ENCODE results near the gene CDC42EP3. TPM values are rescaled to one million over a fixed set of nuclear protein-coding genes. Genes with fewer than 3 reads are reported as not detected.

The CDC42EP3 gene
- total and polyA plus RNA-seq, 2 experiments from 2014 or later: 19.3 to 33.0 TPM

DNA sequence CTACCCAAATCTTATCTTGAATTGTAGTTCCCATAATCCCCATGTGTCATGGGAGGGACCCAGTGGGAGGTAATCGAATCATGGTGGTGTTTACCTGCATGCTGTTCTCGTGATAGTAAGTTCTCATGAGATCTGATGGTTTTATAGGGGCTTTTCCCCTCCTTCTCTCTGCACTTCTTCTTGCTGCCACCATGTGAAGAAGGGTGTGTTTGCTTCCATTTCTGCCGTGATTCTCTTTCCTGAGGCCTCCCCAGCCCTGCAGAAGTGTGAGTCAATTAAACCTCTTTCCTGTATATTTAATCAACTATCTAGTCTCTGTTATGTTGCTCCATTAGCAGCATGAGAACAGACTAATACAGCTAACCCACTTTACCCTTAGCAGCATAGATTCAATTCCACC, 37.6 kb downstream of the CDC42EP3 start:
- no peak overlapping the region for H3K27ac ChIP-seq
- no peaks in the 10 kb centered on the region for H3K36me3 ChIP-seq (replicated peaks; ENCODE audit: insufficient read depth, low read depth)
- WGBS (ENCODE audit: low lambda C conversion rate, missing lambda C conversion rate): 76% methylated on average over 3 of the region's 3 CpGs
- H3K27me3 ChIP-seq: no peaks in the 10 kb centered on the region
- no peak overlapping the region for H3K4me3 ChIP-seq
- H3K4me2 ChIP-seq: no peak overlapping the region
- TF ChIP-seq, protein P1, sequence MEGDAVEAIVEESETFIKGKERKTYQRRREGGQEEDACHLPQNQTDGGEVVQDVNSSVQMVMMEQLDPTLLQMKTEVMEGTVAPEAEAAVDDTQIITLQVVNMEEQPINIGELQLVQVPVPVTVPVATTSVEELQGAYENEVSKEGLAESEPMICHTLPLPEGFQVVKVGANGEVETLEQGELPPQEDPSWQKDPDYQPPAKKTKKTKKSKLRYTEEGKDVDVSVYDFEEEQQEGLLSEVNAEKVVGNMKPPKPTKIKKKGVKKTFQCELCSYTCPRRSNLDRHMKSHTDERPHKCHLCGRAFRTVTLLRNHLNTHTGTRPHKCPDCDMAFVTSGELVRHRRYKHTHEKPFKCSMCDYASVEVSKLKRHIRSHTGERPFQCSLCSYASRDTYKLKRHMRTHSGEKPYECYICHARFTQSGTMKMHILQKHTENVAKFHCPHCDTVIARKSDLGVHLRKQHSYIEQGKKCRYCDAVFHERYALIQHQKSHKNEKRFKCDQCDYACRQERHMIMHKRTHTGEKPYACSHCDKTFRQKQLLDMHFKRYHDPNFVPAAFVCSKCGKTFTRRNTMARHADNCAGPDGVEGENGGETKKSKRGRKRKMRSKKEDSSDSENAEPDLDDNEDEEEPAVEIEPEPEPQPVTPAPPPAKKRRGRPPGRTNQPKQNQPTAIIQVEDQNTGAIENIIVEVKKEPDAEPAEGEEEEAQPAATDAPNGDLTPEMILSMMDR (IDR thresholded peaks at IDR 0.05; ENCODE audit: poor library complexity): no peak
- H3K4me1 ChIP-seq (ENCODE audit: insufficient read depth): peaks cover 11% of the 10 kb centered on the region
- H3K79me2 ChIP-seq: no peaks in the 10 kb centered on the region
- no peaks in the 10 kb centered on the region for H4K20me1 ChIP-seq (ENCODE audit: insufficient read depth, poor library complexity, severe bottlenecking)
- DNase-seq (ENCODE audit: low spot score): no peak
- no peak overlapping the region for H2AFZ ChIP-seq
- no peaks in the 10 kb centered on the region for H3K9me3 ChIP-seq (ENCODE audit: low read depth)
- H3K9me2 ChIP-seq (replicated peaks; ENCODE audit: insufficient read depth): no peaks in the 10 kb centered on the region

DNA sequence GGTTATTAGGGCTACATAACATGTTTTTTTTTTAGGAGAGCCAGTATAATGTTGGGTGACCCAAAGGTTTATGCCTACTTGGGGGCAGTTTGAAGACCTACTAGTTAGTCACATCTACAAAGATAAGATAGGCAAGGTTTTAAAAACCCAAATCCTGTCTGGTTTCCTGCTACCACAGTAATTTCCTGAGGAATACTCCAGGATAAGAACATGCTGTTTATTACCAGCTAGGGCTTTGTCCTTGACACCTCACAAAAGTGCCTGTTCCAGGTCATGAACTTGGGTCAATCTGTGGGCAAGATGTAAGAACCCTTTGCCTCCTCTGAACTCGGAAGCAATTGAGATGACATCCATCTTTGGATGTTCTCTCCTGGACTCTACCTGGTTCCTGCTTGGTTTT, 38.2 kb downstream of the CDC42EP3 start:
- Histone ChIP-seq H4K20me1 (ENCODE audit: insufficient read depth, poor library complexity, severe bottlenecking) (no peaks in the 10 kb centered on the region), H3K27me3 (no peaks in the 10 kb centered on the region), H3K9me3 (ENCODE audit: low read depth) (no peaks in the 10 kb centered on the region), H3K4me3 (no peak overlapping the region), H3K4me2 (no peak overlapping the region), H3K79me2 (no peaks in the 10 kb centered on the region), H3K36me3 (replicated peaks; ENCODE audit: insufficient read depth, low read depth) (no peaks in the 10 kb centered on the region), H3K4me1 (ENCODE audit: insufficient read depth) (peaks cover 11% of the 10 kb centered on the region), H3K27ac (no peak overlapping the region), H3K9me2 (replicated peaks; ENCODE audit: insufficient read depth) (no peaks in the 10 kb centered on the region), H2AFZ (no peak overlapping the region)
- WGBS (ENCODE audit: low lambda C conversion rate, missing lambda C conversion rate): 74% methylated on average over 1 of the region's 1 CpG
- no peak for DNase-seq (ENCODE audit: low spot score)
- TF ChIP-seq, protein P1 (IDR thresholded peaks at IDR 0.05; ENCODE audit: poor library complexity): no peak
- TF ChIP-seq EZH2phosphoT487 (IDR thresholded peaks at IDR 0.05; ENCODE audit: low read depth, severe bottlenecking, unreplicated experiment) (no peak), EZH2 (IDR thresholded peaks at IDR 0.05; ENCODE audit: borderline replicate concordance) (no peak)

DNA sequence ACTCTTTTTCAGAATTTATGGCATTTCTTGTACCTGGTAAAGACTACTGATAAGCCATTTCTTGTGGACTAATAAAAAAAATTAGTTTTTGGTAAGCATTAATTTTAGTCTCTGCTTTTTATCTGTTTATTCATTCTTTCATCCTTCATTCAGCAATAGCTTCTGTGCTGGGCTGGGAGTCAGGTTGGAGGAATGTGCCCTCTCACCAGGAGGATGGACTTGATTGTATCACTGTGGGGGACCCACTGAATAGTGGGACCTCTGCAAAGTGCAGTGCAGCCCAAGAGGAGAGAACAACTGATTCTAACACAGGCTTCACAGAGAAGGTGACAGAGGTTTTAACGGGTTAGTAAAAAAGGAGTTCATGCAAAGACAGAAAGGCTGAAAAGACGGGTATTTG, 39.1 kb downstream of the CDC42EP3 start:
- Histone ChIP-seq H2AFZ (no peak overlapping the region), H3K9me3 (ENCODE audit: low read depth) (no peaks in the 10 kb centered on the region), H3K9me2 (replicated peaks; ENCODE audit: insufficient read depth) (no peaks in the 10 kb centered on the region), H3K27ac (no peak overlapping the region), H3K4me3 (no peak overlapping the region), H3K27me3 (no peaks in the 10 kb centered on the region), H3K79me2 (no peaks in the 10 kb centered on the region), H3K36me3 (replicated peaks; ENCODE audit: insufficient read depth, low read depth) (no peaks in the 10 kb centered on the region), H3K4me2 (no peak overlapping the region), H4K20me1 (ENCODE audit: insufficient read depth, poor library complexity, severe bottlenecking) (no peaks in the 10 kb centered on the region), H3K4me1 (ENCODE audit: insufficient read depth) (peaks cover 11% of the 10 kb centered on the region)
- no peak for TF ChIP-seq EZH2phosphoT487 (IDR thresholded peaks at IDR 0.05; ENCODE audit: low read depth, severe bottlenecking, unreplicated experiment)
- no peak for TF ChIP-seq EZH2 (IDR thresholded peaks at IDR 0.05; ENCODE audit: borderline replicate concordance)
- TF ChIP-seq, protein P1 (IDR thresholded peaks at IDR 0.05; ENCODE audit: poor library complexity): no peak
- WGBS (ENCODE audit: low lambda C conversion rate, missing lambda C conversion rate): 87% methylated on average over 2 of the region's 2 CpGs
- DNase-seq (ENCODE audit: low spot score): no peak

DNA sequence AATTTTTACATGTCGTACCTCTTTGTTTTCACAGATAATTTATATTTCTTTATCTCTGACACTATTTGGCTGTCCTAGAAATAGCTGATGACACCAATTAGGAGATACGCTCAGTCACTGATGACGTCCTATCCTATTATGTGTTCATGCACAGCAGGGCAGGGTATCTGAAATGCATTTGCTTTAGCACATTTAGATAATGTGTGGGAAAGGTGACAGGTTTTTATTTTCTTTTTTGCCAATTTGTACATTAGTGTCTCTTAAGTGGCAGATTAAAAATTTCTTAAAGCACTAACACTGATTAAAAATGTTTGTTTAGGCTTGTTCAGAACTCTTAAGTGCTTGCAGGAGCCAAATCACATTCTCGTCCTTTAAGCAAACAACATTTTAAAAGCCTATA, 39.7 kb downstream of the CDC42EP3 start:
- Histone ChIP-seq H3K36me3 (replicated peaks; ENCODE audit: insufficient read depth, low read depth) (no peaks in the 10 kb centered on the region), H3K9me3 (ENCODE audit: low read depth) (no peaks in the 10 kb centered on the region), H3K27ac (no peak overlapping the region), H3K79me2 (no peaks in the 10 kb centered on the region), H4K20me1 (ENCODE audit: insufficient read depth, poor library complexity, severe bottlenecking) (no peaks in the 10 kb centered on the region), H3K4me1 (ENCODE audit: insufficient read depth) (peaks cover 11% of the 10 kb centered on the region), H3K27me3 (no peaks in the 10 kb centered on the region), H3K9me2 (replicated peaks; ENCODE audit: insufficient read depth) (no peaks in the 10 kb centered on the region), H2AFZ (no peak overlapping the region), H3K4me3 (no peak overlapping the region), H3K4me2 (no peak overlapping the region)
- WGBS (ENCODE audit: low lambda C conversion rate, missing lambda C conversion rate): 76% methylated on average over 4 of the region's 4 CpGs
- DNase-seq (ENCODE audit: low spot score): no peak
- TF ChIP-seq, protein P1 (IDR thresholded peaks at IDR 0.05; ENCODE audit: poor library complexity): no peak
- TF ChIP-seq EZH2 (IDR thresholded peaks at IDR 0.05; ENCODE audit: borderline replicate concordance) (no peak), EZH2phosphoT487 (IDR thresholded peaks at IDR 0.05; ENCODE audit: low read depth, severe bottlenecking, unreplicated experiment) (no peak)

Measured in hepatocyte (in vitro differentiated cells).